ENCODE results near the gene ATP5F1E. TPM values are rescaled to one million over a fixed set of nuclear protein-coding genes. Genes with fewer than 3 reads are reported as not detected.

Gene ATP5F1E
- total and polyA plus RNA-seq, 9 of the 15 experiments (the other 6 are each of a cell fraction or from before 2014, with no cell fraction given): 60.3 to 162 (median 113) TPM

DNA sequence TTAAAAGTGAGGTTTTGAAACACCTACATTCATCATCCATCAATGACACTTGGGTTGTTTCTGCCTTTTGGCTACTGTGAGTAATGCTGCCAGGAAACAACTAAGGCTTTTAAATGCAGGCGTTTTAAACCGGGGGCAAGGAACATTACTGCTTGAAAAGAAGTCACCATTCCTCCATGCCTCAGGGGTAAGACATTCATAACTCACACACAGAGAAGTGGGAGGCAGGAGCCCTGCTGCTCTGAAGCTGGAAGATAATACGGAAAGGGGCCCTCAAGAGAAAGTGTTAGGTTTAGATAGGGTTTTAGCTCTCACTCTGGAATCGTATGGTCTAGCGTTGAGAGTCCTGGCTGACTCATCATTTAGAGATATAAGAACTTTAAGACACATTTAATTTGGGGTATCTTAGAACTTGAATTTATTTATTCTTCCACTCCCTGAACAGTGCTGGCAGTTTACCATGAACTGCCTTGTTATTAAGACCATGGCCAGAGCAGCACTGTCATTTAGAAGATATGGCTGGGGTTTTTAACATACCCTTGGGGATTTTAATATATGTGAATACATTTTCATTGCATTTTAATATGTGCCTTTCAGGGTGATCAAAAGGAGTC is 11.1 kb downstream of the ATP5F1E start (continued):
- TF ChIP-seq, protein P1, sequence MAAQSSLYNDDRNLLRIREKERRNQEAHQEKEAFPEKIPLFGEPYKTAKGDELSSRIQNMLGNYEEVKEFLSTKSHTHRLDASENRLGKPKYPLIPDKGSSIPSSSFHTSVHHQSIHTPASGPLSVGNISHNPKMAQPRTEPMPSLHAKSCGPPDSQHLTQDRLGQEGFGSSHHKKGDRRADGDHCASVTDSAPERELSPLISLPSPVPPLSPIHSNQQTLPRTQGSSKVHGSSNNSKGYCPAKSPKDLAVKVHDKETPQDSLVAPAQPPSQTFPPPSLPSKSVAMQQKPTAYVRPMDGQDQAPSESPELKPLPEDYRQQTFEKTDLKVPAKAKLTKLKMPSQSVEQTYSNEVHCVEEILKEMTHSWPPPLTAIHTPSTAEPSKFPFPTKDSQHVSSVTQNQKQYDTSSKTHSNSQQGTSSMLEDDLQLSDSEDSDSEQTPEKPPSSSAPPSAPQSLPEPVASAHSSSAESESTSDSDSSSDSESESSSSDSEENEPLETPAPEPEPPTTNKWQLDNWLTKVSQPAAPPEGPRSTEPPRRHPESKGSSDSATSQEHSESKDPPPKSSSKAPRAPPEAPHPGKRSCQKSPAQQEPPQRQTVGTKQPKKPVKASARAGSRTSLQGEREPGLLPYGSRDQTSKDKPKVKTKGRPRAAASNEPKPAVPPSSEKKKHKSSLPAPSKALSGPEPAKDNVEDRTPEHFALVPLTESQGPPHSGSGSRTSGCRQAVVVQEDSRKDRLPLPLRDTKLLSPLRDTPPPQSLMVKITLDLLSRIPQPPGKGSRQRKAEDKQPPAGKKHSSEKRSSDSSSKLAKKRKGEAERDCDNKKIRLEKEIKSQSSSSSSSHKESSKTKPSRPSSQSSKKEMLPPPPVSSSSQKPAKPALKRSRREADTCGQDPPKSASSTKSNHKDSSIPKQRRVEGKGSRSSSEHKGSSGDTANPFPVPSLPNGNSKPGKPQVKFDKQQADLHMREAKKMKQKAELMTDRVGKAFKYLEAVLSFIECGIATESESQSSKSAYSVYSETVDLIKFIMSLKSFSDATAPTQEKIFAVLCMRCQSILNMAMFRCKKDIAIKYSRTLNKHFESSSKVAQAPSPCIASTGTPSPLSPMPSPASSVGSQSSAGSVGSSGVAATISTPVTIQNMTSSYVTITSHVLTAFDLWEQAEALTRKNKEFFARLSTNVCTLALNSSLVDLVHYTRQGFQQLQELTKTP (IDR thresholded peaks at IDR 0.05; ENCODE audit: low read depth in 1 of 2, partially characterized antibody in 2 of 2): peak in 1 of 2 experiments; percentile 72
- no peak for TF ChIP-seq BRCA1 (IDR thresholded peaks at IDR 0.05)
- no peak for TF ChIP-seq BRCA1 (CRISPR knock-in tag; IDR thresholded peaks at IDR 0.05)
- TF ChIP-seq SMARCE1 (IDR thresholded peaks at IDR 0.05): peak; percentile 98
- TF ChIP-seq ZNF551 (CRISPR knock-in tag; IDR thresholded peaks at IDR 0.05): no peak
- peak in 1 of 2 experiments; percentile 22; a peak in 1 of 4 replicates for TF ChIP-seq NRF1 (conservative IDR thresholded peaks at IDR 0.05 in 1 of 2, IDR thresholded peaks at IDR 0.05 in 1 of 2)
- TF ChIP-seq, protein P2, sequence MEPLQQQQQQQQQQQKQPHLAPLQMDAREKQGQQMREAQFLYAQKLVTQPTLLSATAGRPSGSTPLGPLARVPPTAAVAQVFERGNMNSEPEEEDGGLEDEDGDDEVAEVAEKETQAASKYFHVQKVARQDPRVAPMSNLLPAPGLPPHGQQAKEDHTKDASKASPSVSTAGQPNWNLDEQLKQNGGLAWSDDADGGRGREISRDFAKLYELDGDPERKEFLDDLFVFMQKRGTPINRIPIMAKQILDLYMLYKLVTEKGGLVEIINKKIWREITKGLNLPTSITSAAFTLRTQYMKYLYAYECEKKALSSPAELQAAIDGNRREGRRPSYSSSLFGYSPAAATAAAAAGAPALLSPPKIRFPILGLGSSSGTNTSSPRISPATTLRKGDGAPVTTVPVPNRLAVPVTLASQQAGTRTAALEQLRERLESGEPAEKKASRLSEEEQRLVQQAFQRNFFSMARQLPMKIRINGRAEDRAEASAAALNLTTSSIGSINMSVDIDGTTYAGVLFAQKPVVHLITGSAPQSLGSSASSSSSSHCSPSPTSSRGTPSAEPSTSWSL (CRISPR knock-in tag; IDR thresholded peaks at IDR 0.05; ENCODE audit: borderline replicate concordance): no peak
- TF ChIP-seq, protein P3, sequence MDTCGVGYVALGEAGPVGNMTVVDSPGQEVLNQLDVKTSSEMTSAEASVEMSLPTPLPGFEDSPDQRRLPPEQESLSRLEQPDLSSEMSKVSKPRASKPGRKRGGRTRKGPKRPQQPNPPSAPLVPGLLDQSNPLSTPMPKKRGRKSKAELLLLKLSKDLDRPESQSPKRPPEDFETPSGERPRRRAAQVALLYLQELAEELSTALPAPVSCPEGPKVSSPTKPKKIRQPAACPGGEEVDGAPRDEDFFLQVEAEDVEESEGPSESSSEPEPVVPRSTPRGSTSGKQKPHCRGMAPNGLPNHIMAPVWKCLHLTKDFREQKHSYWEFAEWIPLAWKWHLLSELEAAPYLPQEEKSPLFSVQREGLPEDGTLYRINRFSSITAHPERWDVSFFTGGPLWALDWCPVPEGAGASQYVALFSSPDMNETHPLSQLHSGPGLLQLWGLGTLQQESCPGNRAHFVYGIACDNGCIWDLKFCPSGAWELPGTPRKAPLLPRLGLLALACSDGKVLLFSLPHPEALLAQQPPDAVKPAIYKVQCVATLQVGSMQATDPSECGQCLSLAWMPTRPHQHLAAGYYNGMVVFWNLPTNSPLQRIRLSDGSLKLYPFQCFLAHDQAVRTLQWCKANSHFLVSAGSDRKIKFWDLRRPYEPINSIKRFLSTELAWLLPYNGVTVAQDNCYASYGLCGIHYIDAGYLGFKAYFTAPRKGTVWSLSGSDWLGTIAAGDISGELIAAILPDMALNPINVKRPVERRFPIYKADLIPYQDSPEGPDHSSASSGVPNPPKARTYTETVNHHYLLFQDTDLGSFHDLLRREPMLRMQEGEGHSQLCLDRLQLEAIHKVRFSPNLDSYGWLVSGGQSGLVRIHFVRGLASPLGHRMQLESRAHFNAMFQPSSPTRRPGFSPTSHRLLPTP (IDR thresholded peaks at IDR 0.05; ENCODE audit: borderline replicate concordance, extremely low read depth, insufficient read length): no peak
- TF ChIP-seq, protein P4, sequence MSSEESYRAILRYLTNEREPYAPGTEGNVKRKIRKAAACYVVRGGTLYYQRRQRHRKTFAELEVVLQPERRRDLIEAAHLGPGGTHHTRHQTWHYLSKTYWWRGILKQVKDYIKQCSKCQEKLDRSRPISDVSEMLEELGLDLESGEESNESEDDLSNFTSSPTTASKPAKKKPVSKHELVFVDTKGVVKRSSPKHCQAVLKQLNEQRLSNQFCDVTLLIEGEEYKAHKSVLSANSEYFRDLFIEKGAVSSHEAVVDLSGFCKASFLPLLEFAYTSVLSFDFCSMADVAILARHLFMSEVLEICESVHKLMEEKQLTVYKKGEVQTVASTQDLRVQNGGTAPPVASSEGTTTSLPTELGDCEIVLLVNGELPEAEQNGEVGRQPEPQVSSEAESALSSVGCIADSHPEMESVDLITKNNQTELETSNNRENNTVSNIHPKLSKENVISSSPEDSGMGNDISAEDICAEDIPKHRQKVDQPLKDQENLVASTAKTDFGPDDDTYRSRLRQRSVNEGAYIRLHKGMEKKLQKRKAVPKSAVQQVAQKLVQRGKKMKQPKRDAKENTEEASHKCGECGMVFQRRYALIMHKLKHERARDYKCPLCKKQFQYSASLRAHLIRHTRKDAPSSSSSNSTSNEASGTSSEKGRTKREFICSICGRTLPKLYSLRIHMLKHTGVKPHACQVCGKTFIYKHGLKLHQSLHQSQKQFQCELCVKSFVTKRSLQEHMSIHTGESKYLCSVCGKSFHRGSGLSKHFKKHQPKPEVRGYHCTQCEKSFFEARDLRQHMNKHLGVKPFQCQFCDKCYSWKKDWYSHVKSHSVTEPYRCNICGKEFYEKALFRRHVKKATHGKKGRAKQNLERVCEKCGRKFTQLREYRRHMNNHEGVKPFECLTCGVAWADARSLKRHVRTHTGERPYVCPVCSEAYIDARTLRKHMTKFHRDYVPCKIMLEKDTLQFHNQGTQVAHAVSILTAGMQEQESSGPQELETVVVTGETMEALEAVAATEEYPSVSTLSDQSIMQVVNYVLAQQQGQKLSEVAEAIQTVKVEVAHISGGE (CRISPR knock-in tag; IDR thresholded peaks at IDR 0.05): peak in 1 of 3 experiments; percentile 67; a peak in 2 of 6 replicates
- peak; percentile 98 for TF ChIP-seq SMARCC2 (IDR thresholded peaks at IDR 0.05; ENCODE audit: low read depth)
- TF ChIP-seq CAMTA2 (CRISPR knock-in tag; conservative IDR thresholded peaks at IDR 0.05): no peak
- peak; percentile 78 for TF ChIP-seq EGR1 (conservative IDR thresholded peaks at IDR 0.05)
- TF ChIP-seq ELF2 (CRISPR knock-in tag; IDR thresholded peaks at IDR 0.05): peak; percentile 51; the same call in 1 of the 2 replicates
- peak in 1 of 2 experiments; percentile 94; a peak in 3 of 4 replicates for TF ChIP-seq TBL1XR1 (IDR thresholded peaks at IDR 0.05; ENCODE audit: low read length in 2 of 2)
- 0 out of 2 replicates have a peak, but pooled peaks have one; percentile 51 for TF ChIP-seq NFATC3 (IDR thresholded peaks at IDR 0.05)
